Tongue (tissue), 2 donors: Measurements from ENCODE around the gene BABAM2. TPM values are rescaled to one million over a fixed set of nuclear protein-coding genes. Genes with fewer than 3 reads are reported as not detected.
"Not testable (repeated sequence)": the region's sequence is repeated elsewhere in the genome, so short reads cannot be mapped to it uniquely, and the experiment has no call there.

Source experiments
- DNase-seq: peaks from one replicate; pipeline ENCODE4 v3.0.0-alpha.2; 2015
- total RNA-seq: library from RNA; depleted of rRNA; stranded (reverse); fragments of >200 nt; gene quantifications from one replicate; pipeline ENCODE4 v1.2.3, GENCODE V29; 2014

The BABAM2 gene
- total RNA-seq, 1 donor from 2014 or later, result 16.1 TPM

DNA sequence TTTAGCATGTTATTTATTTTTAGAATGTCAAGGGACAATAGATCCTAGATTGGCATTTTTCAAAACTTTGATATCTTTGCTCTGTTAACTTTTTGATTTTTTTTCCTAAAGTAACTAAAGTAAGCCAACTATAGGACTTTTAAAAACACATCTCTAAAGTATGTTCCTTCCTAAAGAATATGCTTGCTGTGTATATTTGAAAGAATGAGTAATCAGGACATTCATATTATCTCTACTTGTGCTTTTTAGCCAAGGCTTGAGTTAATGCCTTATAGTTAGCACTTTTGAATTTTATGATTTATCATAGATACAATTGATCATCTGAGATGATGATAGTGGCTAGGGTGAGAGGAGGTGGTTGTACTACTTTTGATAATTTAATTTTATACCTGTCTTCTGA, 93.6 kb downstream of the BABAM2 start:
- DNase-seq, result no peak

DNA sequence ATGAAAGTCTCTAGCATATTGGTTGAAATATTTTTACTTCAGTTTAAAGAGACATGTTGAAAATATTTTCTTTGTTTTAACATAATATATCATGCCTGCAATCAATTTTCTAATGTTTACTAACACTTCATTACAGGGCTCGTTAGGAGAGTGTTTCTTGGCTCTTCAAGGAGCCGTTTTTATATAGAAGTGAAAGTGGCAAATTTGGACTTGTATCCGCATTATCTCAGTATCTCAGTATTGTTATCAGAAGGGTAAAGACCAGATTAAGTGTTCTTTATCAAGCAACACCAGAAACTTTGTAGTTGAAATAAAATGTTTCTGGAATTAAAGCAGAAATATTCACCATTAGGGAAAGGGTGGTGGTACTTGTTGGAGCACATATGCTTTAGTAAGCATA, 97.8 kb downstream of the BABAM2 start:
- DNase-seq, result no peak

DNA sequence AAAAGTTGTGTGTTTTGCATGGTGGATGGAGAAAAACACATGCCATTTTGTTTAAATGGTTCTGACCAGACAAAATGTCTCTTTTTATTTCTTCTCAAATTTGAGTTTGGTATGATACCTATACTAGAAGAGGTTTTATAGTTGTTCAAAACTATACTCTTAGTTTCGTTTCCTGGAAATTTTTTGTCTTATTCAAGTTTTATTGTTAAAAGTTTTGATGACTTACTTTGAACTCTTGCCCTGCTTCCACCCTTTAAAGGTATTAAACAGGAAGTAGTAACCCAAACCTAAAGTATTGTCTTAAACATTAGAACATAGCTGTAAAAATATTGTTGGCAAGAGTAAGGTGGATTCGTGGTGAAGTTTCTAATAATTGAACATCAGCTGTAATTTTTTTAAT, 98.2 kb downstream of the BABAM2 start:
- DNase-seq, result no peak

DNA sequence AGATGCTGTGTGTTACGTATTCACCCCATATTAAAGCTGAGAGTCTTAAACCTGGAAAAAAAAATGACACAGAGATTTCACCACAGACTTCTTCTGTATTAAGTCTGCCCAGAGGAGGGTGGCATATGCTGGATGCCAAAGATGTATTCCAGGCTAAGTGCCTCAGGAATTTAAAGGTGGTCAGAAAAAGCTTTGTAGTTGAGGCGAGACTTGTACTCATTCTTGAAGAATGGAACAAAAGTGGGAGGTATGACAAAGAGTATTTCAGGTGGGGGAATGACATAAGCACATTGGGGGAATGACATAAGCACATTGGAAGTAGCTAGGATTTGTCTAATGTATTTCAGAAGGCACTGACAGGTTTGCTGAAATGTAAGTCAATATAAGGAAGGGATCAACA, 98.6 kb downstream of the BABAM2 start:
- DNase-seq, result no peak

DNA sequence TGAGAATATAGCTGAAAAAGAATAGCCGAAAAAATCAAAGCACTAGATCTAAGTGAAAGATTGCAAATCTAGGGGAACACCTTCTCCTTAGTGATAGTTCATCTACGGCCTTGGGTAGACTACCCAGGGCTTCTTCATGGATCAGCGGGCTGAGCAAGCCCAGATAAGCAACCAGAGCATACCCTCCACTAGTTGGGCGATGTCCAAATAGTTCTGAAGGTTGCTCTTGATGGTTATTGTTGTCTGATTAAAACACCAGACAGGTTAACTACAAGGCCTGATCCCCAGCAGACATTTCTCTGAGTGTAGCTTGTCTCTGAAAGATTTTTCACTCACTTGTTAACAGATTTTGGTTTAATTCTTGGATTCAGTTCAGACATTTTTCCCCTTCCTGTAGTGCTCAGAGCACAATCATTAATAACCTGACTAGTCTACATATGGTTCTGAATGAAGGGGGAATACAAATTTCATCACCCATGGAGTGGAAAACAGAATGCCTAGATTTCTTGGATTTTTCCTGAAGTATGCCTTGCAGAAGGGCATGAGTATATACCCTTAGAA, 99.6 kb downstream of the BABAM2 start:
- no peak for DNase-seq

DNA sequence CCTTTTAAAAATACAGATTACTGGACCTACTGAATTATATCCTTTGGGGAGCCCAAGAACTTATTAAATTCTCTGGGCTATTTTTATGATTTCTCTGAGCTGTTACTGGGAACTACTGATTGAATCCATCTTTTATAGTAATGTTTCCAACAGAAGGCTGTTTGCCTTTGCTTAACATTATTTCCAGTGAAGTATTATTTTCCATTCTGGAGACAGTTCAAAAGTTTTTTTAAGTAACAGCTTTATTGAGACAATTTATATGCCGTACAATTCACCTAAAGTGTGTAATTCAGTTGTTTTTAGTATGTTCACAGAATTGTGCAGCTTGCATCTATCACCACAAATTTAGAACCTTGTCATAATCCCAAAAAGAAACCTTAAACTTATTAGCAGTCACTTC, 100.6 kb downstream of the BABAM2 start:
- DNase-seq, result peak; percentile 10

DNA sequence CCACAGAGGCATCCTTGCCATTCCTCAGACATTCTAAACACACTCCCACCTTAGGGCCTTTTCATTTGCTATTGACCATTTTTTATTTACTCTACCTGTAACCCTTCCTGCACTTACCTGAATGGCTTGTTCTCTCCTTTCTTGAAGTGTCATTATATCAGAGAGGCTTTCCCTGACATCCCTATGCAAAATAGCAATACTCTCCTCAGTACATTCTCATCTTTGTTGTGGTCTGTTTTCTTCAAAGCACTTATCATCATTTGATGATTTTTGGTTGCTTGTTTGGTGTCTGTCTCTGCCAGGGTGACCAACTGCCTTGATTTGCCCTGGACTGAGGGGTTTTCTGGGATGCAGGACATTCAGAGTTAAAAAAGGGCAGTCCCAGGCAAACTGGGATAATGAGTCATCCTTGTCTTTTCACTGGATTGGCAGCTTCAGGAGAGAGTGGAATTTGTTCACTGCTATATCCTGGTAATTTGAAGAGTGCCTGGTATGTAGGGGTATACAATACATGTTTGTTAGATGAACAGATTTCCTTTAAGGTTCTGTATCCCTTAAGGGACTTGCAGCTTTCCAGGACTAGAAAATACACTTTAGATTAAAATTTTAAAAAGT, 102.4 kb downstream of the BABAM2 start:
- DNase-seq, result no peak

DNA sequence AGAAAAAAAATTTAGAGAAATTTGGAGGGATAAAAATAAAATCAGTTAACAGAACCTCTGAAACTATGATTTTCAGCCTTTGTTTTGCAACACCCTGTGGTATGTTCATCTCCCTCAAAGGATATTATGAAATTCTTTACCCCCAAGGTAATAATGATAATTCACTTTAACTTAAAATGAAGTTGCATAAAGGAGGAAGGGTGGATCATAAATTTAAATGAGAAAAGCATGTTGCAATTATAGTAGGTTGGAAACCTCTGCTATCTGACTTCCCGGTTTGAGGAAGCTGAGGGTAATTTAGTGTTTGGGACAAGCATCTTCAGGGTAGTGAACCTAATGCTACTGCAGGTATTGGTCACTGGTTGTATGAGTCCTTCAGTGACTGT, 102.9 kb downstream of the BABAM2 start:
- DNase-seq, result no peak

DNA sequence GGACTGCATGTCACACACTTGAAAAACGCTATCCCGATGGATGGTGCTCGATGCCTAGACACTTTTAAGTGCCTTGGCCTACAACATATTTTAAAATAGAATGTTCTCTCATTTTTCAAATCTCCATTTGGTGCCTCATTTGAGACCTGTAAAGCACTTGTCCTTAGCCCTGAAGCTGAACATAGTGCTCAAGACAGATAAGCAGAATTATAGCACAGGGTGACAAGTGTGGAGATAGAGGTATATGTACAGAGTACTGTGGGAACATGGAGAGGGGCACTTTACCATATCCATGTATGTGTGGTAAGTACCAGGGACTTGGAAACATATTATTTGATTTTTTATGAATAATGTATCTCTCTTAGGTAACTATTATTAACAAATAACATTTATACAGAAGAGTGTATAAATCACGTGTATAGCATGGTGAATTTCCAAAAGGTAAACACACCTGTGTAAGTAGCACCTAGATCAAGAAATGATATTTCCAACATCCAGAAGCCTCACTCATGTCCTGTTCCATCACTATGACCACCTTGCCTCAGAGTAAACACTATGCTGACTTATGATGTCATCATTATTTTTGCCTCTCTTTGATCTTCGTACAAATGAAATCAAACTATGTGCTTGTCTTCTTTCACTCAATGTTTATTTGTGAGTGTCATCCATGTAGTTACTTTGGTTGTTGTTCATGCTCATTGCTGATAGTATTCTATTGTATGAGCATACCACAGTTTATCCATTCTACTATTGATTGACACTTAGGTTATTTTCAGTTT, 103.6 kb downstream of the BABAM2 start:
- DNase-seq, result no peak

DNA sequence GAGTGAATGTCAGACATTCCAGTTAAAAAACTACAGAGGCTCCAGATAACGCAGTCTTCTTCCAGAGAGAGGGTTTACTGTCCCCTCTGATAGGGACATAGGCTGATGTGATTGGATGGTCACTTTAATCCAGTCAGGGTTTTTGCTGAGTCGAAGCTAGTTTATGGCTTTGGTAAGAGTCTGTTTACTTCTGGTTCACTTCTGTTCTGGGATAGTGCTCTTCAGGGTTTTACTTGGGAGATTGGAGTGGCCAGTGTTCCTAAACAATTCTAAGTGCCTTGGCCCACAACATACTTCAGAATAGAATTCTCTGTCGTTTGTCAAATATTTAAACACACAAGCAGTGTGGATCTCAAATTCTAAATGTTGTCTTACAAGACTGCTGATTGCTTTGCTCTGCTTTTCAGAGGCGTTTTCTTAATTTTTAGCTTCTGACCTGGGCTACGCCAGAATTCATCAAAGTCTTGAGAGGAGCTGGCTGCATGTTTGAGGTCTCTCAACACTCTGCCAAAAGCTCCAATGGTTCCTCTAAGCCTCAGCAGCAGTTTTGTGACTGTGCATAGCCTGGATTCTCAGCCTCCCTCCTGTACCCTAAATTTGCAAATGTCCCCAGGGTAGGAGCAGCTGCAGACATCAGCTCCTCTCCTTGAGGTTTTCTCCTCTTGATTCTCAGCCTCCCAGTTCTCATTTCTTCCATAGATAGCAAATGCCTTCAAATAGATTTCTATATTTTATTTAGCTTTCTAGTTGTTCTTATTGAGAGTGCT, 105.8 kb downstream of the BABAM2 start:
- DNase-seq, result no peak

DNA sequence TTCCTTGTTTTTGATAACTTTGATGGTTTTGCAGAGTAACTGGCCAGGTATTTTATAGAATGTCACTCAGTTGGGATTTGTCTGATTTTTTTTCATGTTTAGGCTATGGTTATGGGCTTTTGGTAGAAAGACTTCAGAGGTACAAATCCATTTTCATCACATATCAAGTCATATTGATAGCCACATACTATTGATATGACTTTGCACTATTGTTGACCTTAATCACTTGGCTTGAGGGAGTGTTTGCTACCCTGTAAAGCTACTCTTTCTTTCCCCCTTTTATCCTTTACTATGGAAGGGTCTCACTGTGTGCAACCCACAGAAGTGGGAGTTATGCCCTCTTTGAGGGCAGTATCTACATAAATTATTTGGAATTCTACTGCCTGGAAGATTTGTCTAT, 109.8 kb downstream of the BABAM2 start:
- DNase-seq, result no peak

DNA sequence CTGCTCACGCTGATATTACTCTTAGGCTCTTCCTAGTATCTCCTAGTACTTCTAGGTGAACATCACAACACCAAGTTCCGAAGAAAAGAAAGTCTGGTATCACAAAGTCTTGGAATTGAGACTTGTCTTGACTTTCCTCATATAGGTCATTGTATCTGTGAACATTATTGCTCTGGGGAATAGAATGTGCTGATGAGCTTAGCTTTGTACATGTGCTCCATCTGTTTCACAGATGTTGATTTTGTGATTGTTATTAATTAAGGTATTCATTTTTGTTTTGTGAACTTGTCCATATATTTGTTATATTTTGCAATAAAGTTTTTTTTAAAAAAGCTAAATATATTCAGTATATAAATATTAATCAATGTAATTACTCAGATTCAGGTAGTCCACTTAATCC, 111.7 kb downstream of the BABAM2 start:
- DNase-seq, result no peak

DNA sequence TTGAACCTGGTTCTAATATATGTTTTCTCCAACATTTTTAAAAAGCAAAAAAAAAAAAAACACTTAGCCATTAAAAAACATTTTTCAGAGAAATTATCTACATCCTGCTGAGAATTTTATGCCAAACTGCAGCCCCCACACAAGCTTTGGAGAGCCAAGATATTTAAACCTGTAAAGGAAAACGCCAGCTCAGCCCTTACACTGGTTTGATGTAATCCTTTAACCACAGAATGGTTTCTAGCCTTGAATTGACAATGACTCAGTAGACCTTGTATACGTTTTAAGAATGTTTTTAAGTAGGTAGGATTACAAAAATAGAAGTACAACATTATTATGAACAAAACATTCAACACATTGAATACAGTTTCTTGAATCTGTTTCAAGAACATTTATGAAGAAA, 113.6 kb downstream of the BABAM2 start:
- DNase-seq, result no peak

DNA sequence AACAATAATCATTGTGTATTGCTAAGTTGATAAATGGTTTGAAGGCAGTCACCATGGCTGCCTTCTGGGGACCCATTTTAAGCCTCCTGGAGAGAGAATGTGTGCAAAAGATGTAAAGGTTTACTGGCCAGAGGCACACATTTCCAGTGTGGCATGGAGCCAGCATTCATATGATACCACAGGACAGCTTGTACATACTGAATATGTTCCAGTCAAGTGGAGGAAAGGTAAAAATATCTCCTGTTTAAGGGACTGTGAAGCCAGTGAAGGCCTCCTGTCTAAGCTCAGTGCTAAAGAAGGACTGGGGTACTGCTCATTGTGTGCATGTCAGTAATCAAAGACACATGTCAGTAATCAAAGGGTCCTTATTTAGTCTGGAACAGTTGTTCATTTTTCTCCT, 119.2 kb downstream of the BABAM2 start:
- peak; percentile 56 for DNase-seq

DNA sequence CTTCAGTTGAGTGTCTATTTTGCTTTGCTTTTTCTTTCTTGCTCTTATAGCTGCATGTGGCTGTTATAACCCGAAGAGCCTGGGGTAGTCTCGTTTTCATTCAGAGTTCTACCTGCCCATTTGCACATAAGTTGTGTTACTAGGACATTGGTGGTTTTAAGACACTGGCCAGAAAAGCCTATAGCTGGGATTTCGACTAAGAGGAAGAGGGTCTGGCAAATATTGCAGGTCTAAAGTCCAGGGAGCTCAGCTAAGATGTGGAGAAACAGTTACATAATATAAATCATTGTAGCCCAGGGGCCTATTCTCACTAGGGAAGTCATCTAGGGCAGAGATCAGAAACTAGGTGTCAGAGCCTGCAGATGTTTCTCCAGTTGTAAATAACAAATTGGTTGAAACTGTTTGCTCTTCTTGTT, 120.8 kb downstream of the BABAM2 start:
- no peak for DNase-seq

DNA sequence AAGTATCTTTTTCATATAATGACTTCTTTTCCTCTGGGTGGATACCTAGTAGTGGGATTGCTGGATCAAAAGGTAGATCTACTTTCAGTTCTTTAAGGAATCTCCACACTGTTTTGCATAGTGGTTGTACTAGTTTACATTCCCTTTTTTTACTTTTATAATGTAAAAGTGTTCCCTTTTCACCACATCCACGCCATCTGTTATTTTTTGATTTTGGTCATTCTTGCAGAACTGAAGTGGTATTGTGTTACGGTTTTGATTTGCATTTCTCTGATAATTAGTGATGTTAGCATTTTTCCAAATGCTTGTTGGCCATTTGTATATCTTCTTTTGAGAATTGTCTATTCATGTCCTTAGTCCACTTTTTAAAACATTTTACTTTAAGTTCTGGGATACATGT, 127.9 kb downstream of the BABAM2 start:
- not testable (repeated sequence) for DNase-seq

DNA sequence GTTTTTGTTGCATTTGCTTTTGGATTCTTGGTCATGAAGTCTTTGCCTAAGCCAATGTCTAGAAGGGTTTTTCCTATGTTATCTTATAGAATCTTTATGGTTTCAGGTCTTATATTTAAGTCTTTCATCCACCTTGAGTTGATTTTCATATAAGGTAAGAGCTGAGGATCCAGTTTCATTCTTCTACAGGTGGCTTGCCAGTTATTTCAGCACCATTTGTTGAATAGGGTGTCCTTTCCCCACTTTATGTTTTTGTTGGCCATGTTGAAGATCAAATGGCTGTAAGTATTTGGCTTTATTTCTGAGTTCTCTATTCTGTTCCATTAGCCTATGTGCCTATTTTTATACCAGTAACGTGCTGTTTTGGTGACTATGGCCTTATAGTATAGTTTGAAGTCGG, 129.0 kb downstream of the BABAM2 start:
- not testable (repeated sequence) for DNase-seq

DNA sequence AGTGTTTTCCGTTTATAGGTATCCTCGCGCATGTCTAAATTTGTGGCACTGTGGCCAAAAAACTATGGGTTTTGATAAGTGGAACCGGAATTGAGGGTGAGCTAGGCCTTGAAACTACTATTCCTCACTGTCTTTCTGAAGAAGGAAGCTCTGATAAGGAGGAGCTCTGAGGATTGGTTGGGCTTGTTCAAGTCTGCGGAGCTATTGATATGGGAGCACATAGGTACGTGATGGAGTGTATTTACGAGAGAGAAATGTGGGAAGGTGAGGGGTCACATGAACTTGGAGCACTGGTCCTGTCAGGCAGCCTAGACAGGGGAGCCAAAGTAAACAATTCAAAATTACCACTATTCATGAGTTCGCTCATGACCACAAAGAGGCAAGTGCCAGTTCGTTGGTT, 131.4 kb downstream of the BABAM2 start:
- DNase-seq, result no peak

DNA sequence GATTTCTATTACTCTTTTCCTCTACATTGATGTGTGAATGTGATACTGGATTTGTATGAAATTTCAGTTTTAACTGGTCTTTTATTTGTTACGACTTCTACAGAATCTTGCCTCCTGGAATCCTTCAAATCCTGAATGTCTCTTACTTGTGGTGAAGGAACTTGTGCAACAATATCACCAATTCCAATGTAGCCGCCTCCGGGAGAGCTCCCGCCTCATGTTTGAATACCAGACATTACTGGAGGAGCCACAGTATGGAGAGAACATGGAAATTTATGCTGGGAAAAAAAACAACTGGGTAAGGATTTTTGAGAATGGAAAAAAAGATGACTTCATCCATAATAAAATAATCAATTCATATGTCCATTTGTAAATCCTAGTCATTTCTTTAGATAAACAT, 134.6 kb downstream of the BABAM2 start:
- DNase-seq, result no peak

DNA sequence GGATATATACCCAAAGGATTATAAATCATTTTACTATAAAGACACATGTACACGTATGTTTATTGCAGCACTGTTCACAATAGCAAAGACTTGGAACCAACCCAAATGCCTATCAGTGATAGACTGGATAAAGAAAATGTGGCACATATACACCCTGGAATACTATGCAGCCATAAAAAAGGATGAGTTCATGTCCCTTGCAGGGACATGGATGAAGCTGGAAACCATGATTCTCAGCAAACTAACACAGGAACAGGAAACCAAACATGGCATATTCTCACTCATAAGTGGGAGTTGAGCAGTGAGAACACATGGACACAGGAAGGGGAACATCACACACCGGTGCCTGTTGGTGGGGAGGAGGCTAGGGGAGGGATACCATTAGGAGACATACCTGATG, 135.7 kb downstream of the BABAM2 start:
- DNase-seq, result not testable (repeated sequence)

DNA sequence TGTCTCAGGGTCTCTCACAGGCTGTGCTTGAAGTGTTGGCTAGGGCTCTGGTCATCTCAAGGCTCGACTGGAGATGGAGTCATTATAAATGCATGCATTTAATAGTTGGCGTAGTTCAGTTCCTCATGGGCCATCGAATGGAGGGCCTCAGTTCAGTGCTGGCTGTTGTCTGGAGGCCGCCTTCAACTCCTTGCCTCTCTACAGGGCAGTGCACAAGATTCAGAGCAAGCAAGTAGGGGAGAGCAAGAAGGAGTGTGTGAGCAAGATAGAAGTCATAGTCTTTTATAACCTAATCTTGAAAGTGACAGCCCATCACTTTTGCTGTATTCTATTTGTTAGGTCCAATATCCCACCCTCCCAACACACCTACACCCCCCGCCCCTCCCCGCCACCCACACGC, 137.5 kb downstream of the BABAM2 start:
- no peak for DNase-seq

DNA sequence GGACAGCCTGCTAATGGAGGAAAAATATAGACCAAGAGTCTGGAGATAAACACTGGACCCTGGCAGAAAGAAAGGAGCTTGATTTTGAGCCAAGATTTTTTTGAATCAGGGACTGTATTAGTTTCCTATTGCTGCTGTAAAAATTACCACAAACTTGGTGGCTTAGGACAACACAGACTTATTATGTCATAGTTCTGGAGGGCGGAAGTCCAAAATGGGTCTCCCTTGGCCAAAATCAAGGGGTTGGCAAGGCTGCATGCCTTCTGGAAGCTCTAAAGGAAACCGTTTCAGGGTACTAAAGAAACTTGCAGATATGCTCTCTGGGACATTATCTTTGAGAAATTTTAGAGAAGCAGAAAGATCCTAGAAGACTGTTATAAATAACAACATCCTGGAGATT, 140.1 kb downstream of the BABAM2 start:
- DNase-seq, result peak; percentile 4

DNA sequence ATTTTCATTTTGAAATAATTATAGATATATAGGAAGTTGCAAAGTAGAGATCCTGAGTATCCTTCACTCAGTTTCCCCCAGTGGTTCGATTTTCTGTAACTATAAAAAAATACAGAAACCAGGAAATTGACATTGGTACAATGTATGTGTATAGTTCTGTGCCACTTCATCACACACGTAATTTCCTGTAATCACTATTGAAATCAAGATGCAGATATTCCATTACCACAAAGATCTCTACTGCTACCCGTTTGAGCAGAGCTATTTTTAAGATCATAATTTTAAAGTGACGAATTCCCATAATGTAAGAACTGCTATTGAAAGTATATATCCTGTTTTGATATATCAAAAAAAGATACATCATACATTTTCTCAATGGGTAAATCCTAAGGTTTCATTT, 142.3 kb downstream of the BABAM2 start:
- DNase-seq, result no peak
